GM21723 (cell line): ENCODE data around the gene TIMM21.
A peak's percentile ranks its signal among the peaks of the same experiment; 100 is the strongest.

Experiments
- ATAC-seq: cut with Tn5 transposase; IDR thresholded peaks from one replicate; pipeline ENCODE4 v1.9.1; 2021; ENCODE audit warnings: mild to moderate bottlenecking, moderate library complexity; ENCODE audit not compliant: unreplicated experiment

Gene TIMM21

DNA sequence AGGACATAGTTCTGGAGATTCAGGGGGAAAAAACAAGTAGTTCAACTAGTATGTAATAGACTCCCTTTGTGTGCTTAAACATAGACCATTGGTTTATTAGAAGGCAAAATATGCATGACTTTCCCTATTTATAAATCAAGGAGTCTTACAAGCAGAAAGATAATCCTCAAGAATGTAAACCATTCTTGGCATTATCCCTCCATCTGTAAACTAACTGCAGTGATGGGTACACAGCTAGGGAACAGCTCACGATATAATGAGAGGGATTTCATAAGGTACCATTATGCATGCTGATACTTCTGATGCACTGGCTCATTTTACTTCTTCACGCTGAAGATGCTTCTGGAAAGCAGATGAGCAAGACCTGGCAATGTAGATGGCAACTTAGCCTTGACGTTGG, 1.6 kb upstream of the TIMM21 start:
- ATAC-seq, result no peak

DNA sequence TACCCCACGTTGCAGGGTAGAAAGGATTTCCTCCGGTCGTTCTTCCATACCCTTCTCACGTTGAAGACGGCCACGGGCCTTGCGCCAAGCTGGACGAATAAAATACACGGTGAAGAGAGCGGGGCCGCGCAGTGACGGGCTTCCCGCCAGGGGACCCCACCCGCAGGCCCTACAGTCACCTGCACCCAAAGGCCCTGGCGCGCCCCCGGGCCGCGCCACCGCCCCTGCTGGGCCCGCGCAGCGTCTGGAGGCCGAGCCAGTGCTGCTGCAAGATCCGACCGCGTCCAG, 888 bp upstream of the TIMM21 start:
- ATAC-seq, result no peak

DNA sequence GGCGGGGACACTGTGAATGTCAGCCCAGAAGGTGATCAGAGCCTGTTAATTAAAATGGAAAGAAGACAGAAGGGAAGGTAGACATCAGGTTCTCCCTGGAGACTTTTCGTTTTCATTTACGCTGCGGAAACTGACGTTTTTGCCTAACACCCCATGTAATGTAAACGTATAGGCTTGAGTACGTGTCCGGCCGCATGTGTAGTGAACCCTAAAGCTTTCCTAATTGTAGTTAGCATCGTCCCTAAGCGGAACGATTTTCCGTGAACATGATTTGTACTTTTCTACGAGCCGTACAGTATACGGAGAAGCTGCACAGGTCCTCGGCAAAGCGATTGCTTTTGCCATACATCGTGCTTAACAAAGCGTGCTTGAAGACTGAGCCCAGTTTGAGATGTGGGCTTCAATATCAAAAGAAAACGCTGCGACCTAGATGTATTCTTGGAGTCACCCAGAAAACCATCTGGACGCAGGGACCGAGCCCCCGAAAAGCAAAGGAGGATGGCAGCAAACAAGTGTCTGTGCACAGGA, 284 bp downstream of the TIMM21 start:
- ATAC-seq, result peak; percentile 13

DNA sequence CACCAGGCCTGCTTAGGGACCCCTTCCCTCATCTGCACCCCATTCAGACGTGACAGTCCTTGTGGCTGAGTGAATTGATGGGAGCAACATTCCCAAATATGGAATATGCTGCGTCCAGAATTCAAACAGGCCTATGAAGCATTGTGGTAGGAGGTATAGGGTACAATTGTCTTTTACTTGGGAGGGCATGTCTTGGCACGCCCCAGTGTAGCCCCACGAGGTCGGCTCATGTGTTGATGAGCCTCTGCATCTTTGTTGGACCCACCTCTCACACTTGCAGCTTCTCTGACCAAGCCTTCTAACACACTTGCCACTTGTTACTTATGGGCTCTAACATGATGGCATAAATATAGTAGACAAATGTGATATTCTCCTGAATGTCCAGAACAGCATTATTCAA, 1.6 kb downstream of the TIMM21 start:
- no peak for ATAC-seq

DNA sequence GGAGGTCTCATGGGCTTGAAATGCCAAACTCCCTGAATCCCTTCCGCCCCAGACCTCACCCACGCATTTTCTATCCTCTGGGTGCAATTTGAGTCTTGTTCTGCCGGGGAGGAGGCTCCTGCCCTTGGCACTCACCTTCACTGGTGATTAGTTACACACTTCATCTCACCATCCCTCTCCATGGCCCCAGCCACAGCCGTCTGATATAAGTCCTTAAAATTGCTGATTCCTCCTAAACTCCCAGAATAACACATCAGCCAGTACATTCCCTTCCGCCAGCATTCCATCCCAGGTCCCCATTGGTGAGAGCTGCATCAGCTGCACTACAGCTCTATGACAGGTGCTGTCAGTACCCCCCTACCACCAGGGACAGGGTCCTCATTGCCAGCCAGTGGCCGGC, 3.9 kb downstream of the TIMM21 start:
- no peak for ATAC-seq

DNA sequence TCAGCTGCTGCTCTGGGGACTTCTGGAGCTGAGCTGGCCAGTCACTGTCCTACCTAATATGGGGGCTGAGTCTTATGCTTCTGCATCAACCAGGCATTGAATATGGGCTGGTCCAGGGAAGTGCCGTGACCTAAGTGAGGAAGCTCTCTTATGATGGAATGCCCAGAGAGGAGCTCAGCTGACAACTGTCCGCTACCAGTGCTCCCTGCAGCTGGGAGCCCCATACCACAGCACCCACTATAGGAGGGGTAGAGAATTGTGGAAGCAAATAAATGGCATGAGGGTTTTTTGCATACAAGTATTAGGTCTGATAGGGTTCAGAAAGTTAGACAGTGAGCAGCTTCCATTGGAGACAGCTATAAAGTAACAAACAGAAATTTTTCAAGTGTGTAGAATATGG, 4.5 kb downstream of the TIMM21 start:
- no peak for ATAC-seq

DNA sequence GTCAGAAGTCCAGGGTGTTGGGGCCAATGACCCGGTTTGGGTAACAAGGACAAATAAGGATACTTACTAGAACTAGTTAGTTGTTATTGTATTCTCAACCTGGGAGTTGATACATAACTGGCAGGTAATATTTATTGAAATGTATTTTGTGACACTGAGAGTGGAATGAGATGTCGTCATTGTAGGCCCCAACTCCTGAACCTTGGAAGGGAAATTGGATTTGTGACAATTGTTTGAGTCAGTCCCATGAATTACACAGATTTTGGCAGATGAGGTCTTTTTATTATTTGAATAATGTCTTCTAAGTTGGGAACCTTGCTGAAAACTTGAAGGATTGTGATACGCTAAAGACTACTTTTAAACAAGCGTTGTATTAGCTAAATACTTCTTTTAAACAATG, 5.1 kb downstream of the TIMM21 start:
- no peak for ATAC-seq

DNA sequence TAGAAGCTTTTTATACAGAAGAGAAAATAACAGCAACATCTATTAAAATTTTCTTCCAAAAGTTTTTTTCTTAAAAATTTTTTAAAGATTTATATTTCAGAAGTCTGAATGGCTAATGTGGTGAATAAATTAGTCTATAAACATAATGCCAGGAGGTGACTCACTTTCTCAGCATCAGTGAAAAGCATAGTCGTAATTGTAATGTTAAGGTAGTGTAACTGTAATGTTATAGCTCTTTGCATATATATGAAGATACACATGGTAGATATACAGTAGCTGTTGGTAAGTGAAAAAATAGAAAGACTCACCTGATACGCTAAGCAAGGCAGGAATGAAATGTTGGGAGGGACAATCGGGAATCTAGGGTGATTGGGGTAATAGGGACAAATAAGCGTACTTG, 5.5 kb downstream of the TIMM21 start:
- ATAC-seq, result no peak

DNA sequence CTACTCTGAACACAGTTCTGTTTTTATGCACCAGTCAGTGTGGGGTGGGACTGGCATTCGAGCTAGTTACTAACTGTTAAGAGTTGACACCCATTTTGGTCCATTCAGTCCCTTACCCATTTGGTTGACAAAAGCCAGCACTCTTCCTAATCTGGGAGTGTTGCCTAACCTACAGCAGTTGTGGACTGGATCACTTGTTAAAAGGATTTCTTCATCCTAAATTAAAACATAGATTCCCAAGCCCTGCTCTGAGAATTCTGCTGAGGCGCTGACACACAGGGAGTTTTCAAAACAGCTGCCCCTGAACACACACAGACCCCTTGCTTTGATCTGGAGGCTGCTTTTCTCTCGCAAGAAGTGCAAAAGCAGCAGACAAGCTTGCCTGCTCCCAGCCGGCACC, 6.4 kb downstream of the TIMM21 start:
- no peak for ATAC-seq

DNA sequence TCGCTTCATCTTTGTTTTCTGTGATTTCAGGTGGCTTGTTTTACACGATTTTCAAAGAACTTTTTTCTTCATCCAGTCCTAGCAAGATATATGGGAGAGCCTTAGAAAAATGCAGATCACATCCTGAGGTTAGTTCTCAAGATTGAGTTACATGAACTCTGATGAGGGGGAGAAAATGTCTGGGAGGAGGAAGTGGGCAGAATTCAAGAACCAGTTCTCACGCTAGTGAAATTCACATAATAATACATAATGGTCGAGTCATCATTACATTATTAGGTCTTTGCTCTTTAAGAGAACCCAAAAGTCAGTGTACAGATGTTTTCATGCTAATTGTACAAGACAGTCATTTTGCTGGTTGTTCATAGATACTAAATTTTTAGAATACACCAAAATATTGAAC, 7.0 kb downstream of the TIMM21 start:
- no peak for ATAC-seq

DNA sequence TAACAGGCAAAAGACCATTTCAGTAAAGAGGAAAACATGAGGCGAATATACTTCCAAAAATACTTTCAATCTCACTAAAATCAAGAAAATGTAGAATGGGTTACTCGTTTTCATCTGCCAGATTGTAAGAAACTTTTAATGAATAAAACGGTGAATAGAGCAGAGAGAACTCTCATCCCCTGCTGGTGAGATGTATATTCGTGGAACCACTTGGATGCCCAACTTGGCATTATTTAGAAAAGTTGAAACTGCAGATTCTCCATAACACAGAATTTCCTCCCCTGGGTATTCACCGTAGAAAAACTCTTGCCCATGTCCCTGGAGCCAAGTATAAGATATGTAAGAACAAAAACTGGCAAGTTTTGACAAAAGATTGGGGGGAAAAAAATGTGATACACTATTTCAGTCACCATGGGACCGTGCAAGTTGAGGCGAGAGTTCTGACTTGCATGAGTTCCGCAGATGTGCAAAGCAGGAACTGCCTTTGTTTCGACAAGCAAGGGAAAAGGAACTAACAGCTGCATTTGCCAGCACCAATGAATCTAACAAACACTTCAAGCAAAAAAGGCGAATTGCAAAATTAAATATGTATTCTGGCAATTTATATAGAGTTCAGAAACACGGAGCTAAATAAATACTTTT, 14.8 kb downstream of the TIMM21 start:
- ATAC-seq, result peak; percentile 78

DNA sequence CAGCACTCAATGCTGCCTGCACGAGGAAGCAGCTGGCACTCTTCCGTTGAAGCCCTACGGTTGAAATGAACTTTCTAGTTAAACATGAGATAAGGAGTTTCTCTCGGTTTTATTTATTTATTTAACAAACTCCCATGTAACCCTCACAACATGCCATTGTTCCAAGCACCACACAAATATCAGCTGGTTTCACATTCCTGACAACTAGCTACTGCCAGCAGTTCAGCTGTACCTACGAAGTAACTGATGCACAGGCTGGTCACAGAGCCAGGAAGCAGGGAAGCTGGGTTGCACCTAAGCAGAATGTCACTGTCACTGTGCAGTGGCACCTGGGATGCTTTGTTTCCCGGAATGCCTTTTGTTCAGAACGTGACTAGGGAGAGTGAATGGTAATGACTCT, 18.1 kb downstream of the TIMM21 start:
- no peak for ATAC-seq

DNA sequence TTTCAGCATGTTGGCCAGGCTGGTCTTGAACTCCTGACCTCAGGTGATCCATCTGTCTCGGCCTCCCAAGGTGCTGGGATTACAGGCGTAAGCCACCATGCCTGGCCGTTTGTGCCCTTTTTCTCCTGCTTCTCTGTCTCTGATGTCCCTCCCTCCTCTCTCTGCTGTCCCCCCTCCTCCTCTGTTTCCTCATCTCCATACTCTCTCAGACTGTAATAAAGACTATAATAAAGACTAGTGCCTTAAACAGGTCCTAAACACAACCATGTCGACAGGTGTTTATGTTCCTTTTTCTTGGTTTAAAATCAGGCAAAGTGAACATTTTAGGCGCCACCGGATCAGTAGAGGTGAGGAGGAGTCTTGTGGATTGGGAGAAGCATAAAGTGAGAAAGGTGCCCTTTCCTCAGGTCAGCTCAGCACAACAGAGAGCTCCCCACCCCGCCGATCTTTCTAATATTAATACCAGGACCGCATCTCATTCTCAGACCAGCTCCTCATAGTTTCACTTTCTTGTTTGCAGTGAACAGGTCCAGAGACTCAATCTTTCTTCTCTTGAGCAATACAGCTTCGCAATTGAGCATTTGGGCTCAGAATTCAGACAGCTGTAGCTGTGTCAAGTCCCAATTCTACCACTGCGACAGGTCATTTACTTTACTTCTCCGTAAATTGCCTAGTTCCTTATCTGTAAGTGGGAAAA, 23.7 kb downstream of the TIMM21 start:
- ATAC-seq, result peak; percentile 85

DNA sequence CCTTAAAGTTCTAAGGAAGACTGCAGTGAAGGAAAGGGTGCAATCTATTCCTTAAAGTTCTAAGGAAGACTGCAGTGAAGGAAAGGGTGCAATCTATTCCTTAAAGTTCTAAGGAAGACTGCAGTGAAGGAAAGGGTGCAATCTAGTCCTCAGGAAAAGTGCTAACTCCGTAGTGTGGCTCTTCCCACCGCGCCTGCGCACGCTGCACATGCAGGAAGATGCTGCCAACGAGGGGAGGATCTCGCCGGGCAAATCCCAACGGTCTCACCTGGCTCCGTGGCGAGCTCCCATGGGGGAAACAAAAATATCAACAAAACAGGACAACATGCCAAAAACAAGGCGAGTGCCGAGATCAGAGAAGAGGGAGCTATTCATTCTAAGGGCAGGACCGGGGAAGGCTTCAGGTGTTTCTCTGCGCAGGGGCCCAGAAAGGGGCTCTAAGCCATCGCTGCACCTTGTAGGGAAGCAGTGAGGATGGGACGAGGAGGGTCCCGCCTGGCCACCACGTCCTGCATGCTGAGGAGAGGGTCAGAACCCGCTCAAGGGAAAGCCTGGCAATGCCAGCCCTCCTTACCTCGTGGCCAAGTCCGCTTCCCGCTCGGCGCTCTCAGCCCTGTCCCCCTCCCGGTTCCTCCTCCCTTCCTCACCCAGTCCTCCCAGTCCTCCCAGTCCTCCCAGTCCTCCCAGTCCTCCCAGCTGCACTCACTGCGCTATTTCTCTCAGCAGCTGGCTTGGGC, 24.5 kb downstream of the TIMM21 start:
- no peak for ATAC-seq

DNA sequence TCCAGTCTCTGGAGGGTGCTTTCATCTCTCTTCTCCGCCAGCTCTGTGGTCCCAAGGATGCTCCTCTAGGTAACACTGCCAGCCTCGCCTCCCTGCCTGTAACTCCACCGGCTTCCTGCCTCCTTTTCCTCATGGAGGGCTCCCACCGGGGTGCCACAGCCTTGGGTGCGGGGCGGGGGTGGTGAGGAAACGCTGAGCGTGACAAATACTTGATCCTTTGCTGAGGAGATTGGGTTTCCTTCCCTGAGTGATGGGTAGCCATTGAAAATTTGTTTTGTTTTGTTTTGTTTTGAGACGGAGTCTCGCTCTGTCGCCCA, 25.1 kb downstream of the TIMM21 start:
- no peak for ATAC-seq

DNA sequence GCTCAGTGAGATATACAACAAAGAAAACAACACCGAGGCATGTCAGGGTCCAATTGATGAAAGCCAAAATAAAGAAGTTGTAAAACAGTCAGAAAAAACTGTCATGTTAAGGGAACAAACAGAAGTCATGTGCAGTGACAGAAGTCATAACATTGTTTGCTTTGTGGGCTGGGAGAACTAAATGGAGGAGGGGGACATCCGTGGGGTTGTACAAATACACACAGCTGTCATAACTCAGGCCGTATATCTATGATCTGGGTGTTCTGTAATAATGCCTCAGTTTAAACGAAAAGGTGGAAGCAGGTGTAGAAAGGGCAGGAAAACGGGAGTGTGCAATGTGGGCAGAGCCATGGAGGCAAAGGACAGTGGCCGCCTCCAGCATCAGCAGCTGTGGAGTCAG, 27.3 kb downstream of the TIMM21 start:
- no peak for ATAC-seq

DNA sequence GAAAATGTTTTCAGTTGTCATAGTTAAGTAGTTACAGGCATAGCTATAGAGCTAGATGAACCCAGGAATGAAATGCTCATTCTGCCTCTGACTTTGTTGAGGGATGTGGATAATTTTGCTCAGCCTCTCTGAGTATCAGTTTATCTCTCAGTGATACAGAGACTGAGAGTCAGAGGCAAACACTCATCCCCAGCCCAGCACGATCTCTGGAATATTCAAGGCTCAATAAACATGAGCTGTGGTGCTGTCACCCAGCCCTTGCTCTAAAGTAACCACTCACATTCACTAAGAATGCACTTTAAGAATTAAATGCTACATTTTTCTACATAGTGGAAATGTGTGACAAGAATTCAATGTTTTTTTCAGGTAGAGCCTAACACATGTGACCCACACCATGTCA, 30.6 kb downstream of the TIMM21 start:
- no peak for ATAC-seq

DNA sequence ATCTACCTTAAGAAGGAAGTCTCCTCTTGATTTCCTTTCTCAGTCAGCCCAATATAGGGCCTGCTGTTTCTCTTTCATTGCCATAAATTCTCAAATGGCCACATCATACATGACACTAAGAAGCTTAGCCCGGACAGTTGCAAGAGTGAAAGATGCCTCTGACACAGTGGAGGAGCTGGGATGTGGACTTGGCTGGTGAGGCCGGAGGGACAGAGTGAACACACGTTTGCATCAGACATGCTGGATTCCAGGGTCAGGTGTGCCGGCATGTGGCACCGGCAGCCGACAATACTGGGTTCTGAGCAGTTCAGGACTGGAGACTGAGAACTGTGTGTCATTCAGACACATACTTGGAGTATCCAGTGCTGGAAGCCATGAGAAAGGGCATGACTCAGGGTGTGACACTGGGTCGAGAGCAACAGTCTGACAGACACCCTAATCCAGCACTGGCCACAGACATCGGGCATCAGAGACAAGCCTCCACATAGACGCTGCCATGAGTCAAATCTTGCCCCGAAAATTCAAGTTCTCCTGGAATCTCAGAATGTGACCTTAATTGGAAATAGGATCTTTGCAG, 31.4 kb downstream of the TIMM21 start:
- ATAC-seq, result no peak

DNA sequence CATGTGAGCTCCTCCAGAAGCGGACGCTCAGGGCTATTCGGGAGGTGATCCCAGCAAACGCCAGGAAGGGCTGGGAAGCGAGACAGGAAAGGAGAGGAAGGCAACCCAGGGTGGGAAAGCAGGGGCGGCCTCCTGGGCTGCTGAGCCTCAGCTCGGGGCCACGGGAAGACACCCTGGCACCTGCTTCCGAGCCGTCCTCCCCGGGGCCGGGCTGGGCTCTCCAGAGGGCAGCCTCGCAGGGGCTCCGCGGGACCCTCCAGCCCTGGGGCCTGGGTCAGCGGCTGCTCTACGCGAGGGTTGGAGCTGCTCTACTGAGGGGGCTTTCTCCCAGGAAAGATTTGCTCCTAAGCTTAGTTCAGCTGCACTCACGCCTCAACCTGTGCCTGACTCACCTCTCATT, 34.0 kb downstream of the TIMM21 start:
- ATAC-seq, result no peak

DNA sequence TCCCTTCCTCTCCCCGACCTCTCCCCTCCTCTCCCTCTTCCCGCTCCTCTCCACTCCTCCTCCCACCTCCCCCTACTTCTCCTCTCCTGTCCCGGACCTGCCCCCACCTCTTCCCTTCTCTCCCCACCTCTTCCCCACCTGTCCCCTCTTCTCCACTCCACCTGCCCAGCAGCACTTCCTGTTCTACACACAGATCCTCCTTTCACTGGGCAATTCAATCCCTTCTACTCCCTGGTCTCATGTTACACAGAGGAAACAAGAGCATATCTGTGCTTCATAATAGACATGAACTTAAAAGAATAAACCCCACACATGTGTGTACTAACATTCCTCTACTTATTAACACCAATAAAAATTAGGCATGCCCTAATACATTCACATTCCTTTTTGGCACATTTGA, 34.8 kb downstream of the TIMM21 start:
- ATAC-seq, result no peak

DNA sequence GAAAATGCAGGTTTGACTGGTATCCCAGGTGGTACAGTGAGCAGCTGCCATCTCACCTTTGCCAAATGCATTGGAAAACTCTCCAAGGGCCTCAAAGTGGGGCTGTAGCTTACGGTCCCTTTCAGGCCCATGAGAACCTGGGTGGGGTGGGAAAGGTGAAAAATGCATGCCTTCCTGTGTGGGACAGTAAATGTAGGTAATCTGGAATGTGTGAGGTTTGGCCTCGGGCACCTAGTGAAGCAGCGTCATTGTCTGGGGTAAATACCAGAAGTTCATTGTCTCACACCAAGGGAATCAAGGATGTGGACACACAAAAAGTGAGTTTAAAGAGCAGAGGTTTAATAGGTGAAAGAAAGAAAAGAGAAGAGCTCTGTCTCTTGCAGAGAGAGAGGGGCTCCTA, 36.6 kb downstream of the TIMM21 start:
- no peak for ATAC-seq

DNA sequence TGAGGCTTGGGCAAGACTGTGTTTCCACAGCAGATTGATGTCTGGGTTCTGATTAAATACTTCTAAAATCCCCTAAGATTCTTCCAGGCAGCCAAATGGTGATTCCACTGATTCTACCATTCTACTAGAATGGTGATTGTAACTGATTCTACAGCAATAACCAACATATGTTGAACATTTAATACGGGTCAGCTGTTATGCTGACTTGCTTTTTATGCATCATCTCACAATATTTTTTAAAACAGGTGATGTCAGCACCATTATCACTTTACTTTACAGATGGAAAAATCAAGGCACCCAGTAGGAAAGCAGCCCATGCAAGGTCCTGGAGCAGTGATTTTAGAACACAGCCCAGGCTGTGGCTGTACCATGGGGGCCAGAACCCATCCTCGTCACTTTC, 37.5 kb downstream of the TIMM21 start:
- ATAC-seq, result no peak
